ENCODE measurements around the gene RBM26. TPM values are rescaled to one million over a fixed set of nuclear protein-coding genes. Genes with fewer than 3 reads are reported as not detected.
A peak's percentile ranks its signal among the peaks of the same experiment; 100 is the strongest.

Gene RBM26
- total RNA-seq, 1 donor from 2014 or later = 42.6 TPM

DNA sequence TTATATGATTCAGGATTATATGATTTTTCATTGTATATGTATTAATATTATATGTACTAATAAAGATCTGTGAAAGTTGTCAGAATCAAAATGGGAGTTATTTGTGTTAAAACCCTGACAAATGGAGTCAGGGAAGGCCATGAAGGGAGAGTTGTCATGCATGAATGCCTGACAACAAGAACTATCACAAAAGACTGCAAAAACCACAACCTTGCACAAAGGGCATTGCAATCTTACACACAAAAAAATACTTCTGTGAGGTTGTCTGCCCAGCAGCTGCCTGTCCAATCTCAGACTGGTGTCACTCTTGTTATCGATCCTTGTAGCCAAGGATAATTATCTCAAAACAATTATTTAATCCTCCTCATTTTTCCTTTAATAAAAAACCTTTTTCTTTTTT, 21.2 kb upstream of the RBM26 start:
- H3K27me3 Mint-ChIP-seq (ENCODE audit: low read depth, unreplicated experiment) = no peaks in the 10 kb centered on the region
- FAIRE-seq (no peak), DNase-seq (ENCODE audit: low read depth) (no peak)
- no peak overlapping the region for H3K27ac ChIP-seq (ENCODE audit: low read depth, low read length)
- no peaks in the 10 kb centered on the region for H3K4me1 ChIP-seq (ENCODE audit: insufficient read depth, low read length)
- no peaks in the 10 kb centered on the region for H3K27me3 ChIP-seq (ENCODE audit: insufficient read depth, low read length)
- no peaks in the 10 kb centered on the region for H4K20me1 ChIP-seq (ENCODE audit: insufficient read depth, low read length)
- peaks cover 2% of the 10 kb centered on the region for H3K4me1 Mint-ChIP-seq (ENCODE audit: low read depth, unreplicated experiment)
- H3K9ac ChIP-seq (ENCODE audit: low read length) = no peak overlapping the region
- TF ChIP-seq, protein P1, sequence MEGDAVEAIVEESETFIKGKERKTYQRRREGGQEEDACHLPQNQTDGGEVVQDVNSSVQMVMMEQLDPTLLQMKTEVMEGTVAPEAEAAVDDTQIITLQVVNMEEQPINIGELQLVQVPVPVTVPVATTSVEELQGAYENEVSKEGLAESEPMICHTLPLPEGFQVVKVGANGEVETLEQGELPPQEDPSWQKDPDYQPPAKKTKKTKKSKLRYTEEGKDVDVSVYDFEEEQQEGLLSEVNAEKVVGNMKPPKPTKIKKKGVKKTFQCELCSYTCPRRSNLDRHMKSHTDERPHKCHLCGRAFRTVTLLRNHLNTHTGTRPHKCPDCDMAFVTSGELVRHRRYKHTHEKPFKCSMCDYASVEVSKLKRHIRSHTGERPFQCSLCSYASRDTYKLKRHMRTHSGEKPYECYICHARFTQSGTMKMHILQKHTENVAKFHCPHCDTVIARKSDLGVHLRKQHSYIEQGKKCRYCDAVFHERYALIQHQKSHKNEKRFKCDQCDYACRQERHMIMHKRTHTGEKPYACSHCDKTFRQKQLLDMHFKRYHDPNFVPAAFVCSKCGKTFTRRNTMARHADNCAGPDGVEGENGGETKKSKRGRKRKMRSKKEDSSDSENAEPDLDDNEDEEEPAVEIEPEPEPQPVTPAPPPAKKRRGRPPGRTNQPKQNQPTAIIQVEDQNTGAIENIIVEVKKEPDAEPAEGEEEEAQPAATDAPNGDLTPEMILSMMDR (IDR thresholded peaks at IDR 0.05; ENCODE audit: insufficient read depth, low read depth, low read length) = no peak
- H3K36me3 ChIP-seq (ENCODE audit: insufficient read depth, low read length) = no peaks in the 10 kb centered on the region
- H3K4me3 Mint-ChIP-seq (ENCODE audit: unreplicated experiment) = no peak overlapping the region
- H3K36me3 Mint-ChIP-seq (ENCODE audit: low read depth, unreplicated experiment) = no peaks in the 10 kb centered on the region
- no peaks in the 10 kb centered on the region for H3K9me3 Mint-ChIP-seq (ENCODE audit: unreplicated experiment)
- H3K27ac Mint-ChIP-seq (ENCODE audit: unreplicated experiment) = no peak overlapping the region
- no peaks in the 10 kb centered on the region for H3K9me3 ChIP-seq (ENCODE audit: insufficient read depth, low read depth, low read length)
- H3K4me3 ChIP-seq (ENCODE audit: insufficient read depth, low read depth, low read length) = no peak overlapping the region
- no peaks in the 10 kb centered on the region for H3K79me2 ChIP-seq (ENCODE audit: insufficient read depth, low read length)
- no peak overlapping the region for H2AFZ ChIP-seq (ENCODE audit: low read depth, low read length)
- H3K4me2 ChIP-seq (ENCODE audit: low read length) = no peak overlapping the region

DNA sequence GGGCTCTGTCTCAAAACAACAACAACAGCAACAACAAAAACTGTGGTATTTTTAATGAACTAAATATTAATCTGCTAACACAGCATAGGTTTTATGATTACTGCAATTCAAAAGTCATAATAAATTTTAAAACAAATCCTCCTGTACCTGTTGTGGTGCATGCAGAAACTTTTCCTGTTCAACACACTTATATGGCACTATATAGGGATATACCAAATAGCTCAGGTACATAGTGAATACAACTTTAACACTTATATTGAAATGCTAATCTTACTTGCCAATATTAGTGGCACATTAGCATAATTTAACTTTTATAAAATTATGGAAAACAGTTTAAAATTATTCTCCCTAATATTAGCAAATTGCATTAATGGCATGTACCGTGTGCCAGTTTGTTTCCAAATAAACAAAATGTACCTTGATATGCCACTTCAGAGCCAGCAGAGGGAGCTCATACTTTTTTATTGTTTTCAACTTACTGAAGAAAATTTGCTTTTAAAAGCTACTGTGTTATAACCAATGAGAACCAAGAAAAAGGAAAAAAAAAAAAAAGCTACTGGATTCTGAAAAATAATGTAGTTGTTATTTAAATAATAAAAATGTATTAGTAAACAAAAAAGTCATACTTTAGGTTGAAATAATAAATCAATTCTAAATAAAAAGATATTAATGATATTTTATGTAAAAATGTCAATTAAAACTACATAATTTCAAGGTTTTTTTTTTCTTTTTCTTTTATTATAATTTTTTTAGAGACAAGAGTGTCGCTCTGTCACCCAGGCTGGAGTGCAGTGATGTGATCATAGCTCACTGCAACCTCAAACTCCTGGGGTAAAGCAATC, 18.0 kb upstream of the RBM26 start:
- FAIRE-seq (no peak), DNase-seq (ENCODE audit: low read depth) (peak; percentile 34)
- no peaks in the 10 kb centered on the region for H4K20me1 ChIP-seq (ENCODE audit: insufficient read depth, low read length)
- H3K4me3 Mint-ChIP-seq (ENCODE audit: unreplicated experiment) = no peak overlapping the region
- no peaks in the 10 kb centered on the region for H3K9me3 ChIP-seq (ENCODE audit: insufficient read depth, low read depth, low read length)
- H3K27ac Mint-ChIP-seq (ENCODE audit: unreplicated experiment) = no peak overlapping the region
- no peak overlapping the region for H3K4me2 ChIP-seq (ENCODE audit: low read length)
- TF ChIP-seq, protein P1 (IDR thresholded peaks at IDR 0.05; ENCODE audit: insufficient read depth, low read depth, low read length) = peak; percentile 67
- no peak for TF ChIP-seq EZH2 (IDR thresholded peaks at IDR 0.05; ENCODE audit: insufficient read depth, low read length)
- no peaks in the 10 kb centered on the region for H3K27me3 ChIP-seq (ENCODE audit: insufficient read depth, low read length)
- no peaks in the 10 kb centered on the region for H3K9me3 Mint-ChIP-seq (ENCODE audit: unreplicated experiment)
- H3K9ac ChIP-seq (ENCODE audit: low read length) = no peak overlapping the region
- H3K4me3 ChIP-seq (ENCODE audit: insufficient read depth, low read depth, low read length) = no peak overlapping the region
- no peaks in the 10 kb centered on the region for H3K27me3 Mint-ChIP-seq (ENCODE audit: low read depth, unreplicated experiment)
- H3K4me1 Mint-ChIP-seq (ENCODE audit: low read depth, unreplicated experiment) = peaks cover 2% of the 10 kb centered on the region
- H2AFZ ChIP-seq (ENCODE audit: low read depth, low read length) = no peak overlapping the region
- H3K79me2 ChIP-seq (ENCODE audit: insufficient read depth, low read length) = no peaks in the 10 kb centered on the region
- H3K36me3 ChIP-seq (ENCODE audit: insufficient read depth, low read length) = no peaks in the 10 kb centered on the region
- H3K27ac ChIP-seq (ENCODE audit: low read depth, low read length) = no peak overlapping the region
- H3K4me1 ChIP-seq (ENCODE audit: insufficient read depth, low read length) = no peaks in the 10 kb centered on the region
- no peaks in the 10 kb centered on the region for H3K36me3 Mint-ChIP-seq (ENCODE audit: low read depth, unreplicated experiment)

DNA sequence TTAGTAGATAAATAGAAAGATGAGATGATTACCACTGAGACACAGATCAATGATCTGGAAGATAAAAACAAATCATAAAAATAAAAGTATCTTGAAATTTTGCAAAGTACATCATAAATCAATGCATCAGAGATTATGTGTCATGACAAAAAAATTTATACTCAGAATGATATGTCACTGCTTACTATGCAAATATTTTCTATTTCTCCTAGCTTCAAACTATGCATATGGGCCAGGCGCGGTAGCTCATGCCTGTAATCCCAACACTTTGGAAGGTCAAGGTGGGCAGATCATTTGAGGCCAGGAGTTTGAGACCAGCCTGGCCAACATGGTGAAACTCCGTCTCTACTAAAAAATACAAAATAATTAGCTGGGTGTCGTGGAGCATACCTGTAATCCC, 17.3 kb upstream of the RBM26 start:
- no peak for TF ChIP-seq EZH2 (IDR thresholded peaks at IDR 0.05; ENCODE audit: insufficient read depth, low read length)
- TF ChIP-seq, protein P1 (IDR thresholded peaks at IDR 0.05; ENCODE audit: insufficient read depth, low read depth, low read length) = no peak
- Histone ChIP-seq H3K79me2 (ENCODE audit: insufficient read depth, low read length) (no peaks in the 10 kb centered on the region), H2AFZ (ENCODE audit: low read depth, low read length) (no peak overlapping the region), H3K27me3 (ENCODE audit: insufficient read depth, low read length) (no peaks in the 10 kb centered on the region), H3K4me2 (ENCODE audit: low read length) (no peak overlapping the region), H3K9me3 (ENCODE audit: insufficient read depth, low read depth, low read length) (no peaks in the 10 kb centered on the region), H3K36me3 (ENCODE audit: insufficient read depth, low read length) (no peaks in the 10 kb centered on the region), H3K4me3 (ENCODE audit: insufficient read depth, low read depth, low read length) (no peak overlapping the region), H3K9ac (ENCODE audit: low read length) (no peak overlapping the region), H3K27ac (ENCODE audit: low read depth, low read length) (no peak overlapping the region), H4K20me1 (ENCODE audit: insufficient read depth, low read length) (no peaks in the 10 kb centered on the region), H3K4me1 (ENCODE audit: insufficient read depth, low read length) (no peaks in the 10 kb centered on the region)
- Mint-ChIP-seq H3K9me3 (ENCODE audit: unreplicated experiment) (no peaks in the 10 kb centered on the region), H3K4me3 (ENCODE audit: unreplicated experiment) (no peak overlapping the region), H3K36me3 (ENCODE audit: low read depth, unreplicated experiment) (no peaks in the 10 kb centered on the region), H3K27me3 (ENCODE audit: low read depth, unreplicated experiment) (no peaks in the 10 kb centered on the region), H3K27ac (ENCODE audit: unreplicated experiment) (no peak overlapping the region), H3K4me1 (ENCODE audit: low read depth, unreplicated experiment) (peaks cover 2% of the 10 kb centered on the region)
- FAIRE-seq (no peak), DNase-seq (ENCODE audit: low read depth) (no peak)

Data from astrocyte (in vitro differentiated cells and primary cell).